ENCODE results near the gene TRPC6.
"Not testable (repeated sequence)": the region's sequence is repeated elsewhere in the genome, so short reads cannot be mapped to it uniquely, and the experiment has no call there.

TRPC6 gene

DNA sequence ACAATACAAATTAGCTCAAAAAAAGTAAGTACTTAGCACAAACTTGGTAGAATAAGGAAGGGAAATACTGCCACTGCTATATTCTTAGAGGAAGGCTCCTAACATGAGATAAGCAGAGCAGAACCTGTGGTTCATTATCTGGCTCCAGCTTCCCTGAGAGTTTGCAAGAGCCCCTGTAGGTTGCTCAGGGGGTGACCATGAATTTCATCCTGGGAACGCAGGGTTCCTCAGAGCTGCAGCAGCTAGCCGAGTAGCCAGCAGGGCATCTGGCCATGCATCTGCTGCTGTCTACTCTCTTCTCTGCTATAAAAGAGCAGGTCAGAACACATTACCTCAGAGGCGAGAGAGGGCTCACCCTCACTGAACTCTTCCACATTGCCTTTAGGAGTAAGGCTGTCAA is 67.3 kb downstream of the TRPC6 start:
- DNase-seq = no peak

DNA sequence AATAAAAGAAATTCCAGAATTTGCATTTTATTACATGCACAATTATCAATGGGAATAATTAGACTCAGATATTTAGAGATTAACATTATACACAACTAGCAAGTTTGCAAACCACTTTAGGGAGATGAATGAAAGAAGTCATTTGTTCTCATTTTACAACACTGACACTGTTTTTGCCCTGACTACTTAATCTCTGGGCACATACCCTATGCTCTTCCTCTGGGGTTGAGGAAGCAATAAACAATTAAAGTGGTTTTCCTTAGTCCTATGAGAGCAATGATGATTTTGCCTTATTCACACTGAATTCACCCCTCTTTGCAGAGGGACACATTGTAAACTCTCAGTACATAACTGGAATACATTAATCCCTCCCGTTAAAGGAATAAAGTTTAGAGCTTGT is 72.7 kb downstream of the TRPC6 start:
- no peak for DNase-seq

- DNase-seq = no peak
These were observed 73.2 kb downstream of the TRPC6 start for GRCh38 chr11:101510591-101510990.

DNA sequence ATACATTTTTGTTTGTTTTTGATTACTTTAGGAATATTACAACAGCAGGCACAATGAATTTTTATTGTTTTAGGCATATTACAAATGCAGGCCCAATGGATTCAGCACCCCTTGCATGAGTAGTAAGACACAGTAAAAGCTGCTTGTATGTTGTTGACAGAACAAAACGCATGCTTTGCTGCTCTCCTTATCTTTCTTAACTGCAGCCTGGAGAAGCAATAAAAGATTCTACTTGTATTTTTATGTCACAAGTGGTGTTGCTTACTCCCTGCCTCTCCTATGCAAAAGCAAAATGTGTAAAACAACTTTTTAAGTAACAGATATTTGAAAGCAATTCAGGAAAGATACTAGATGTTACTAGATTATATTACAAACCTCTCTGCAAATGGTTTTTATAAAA is 73.9 kb downstream of the TRPC6 start:
- no peak for DNase-seq

GRCh38 chr11:101508370-101508769 is 75.4 kb downstream of the TRPC6 start:
- DNase-seq = no peak

DNA sequence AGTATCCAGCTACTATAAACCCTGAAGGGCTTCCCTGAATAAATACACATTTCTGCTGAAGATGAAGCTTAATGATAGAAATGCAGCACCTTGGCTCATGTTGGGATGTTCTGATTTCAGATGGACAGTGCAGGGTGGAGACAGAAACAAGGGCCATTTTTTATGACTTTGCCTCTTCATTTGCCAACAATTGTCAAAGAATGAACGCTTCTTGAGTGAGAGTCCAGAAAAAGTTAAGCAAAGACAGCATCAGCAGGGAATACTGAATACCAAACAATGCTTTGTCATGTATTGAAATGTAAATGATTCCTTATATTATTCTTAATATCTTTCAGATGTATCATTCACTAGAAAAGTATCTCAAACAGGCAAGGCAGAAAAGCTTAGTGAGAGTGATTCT is 84.9 kb downstream of the TRPC6 start:
- no peak for DNase-seq

DNA sequence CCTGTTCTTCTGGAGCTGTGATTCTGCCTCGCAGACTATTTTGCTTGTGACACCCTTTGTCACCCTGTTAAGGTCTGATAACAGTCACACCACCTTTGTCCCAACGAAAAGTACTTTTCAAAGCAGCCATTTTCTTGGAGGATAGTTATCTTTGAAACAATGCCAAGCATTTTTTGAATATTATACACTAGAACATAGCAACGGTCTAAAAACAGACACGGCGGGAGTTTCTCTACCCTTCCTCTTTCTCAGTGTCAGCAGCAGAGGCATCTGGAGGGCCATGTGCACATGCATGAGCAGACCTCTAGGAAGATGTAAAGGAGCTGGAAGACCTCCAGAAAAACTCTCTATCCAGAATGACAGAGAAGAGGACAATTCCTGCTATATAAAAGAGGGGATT is 86.5 kb downstream of the TRPC6 start:
- DNase-seq = no peak

GRCh38 chr11:101487775-101488174 is 96.0 kb downstream of the TRPC6 start:
- DNase-seq = no peak

DNA sequence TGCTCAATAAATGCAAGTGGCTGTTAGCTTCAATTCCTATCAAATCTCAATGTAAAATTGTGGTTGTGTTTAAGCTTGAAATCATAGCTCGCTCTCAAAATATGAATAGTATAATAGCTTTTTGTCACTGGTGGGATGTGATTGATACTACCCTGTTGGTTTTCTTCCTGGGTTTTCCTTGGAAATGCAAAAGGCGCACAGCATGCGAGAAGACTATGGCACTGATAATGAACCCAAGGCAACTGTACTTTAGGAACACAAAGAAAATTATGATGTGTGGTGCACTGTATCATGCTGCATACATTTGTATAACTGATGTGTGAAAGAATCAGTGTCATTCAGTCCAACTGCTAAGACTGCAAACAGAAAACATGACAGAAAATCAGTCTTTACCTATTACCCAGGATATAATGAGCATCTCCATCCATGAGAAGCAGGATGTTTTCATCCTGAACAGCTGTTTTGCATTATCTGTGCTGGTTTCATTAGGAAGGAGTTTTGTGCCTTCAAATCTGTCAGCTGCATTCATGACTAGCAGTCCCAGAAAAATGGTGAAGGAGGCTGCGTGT is 101.2 kb downstream of the TRPC6 start:
- no peak for DNase-seq

GRCh38 chr11:101478587-101479369 is 105.0 kb downstream of the TRPC6 start:
- DNase-seq = no peak

DNA sequence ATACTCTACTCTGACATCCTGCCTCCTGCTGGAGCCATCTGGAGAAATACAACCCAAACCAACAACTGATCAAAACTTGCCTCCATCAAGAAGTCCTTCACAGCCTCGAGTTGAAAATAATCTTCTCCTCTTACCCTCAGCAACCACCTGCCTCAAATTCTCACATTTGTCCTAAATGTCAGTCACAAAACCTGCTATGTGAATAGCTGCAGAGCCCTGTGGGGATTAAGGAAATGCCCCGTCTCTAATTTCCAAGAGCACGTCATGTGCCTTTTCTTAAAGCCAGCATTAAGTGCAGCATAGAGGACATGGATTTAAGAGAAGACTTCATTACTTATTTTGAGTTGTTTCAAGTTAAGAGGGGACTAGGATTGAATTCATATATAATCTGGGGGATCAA is 105.9 kb downstream of the TRPC6 start:
- DNase-seq = no peak

GRCh38 chr11:101476191-101476590 is 107.6 kb downstream of the TRPC6 start:
- no peak for DNase-seq

GRCh38 chr11:101475699-101476098 is 108.1 kb downstream of the TRPC6 start:
- DNase-seq = no peak

GRCh38 chr11:101474666-101475065 is 109.1 kb downstream of the TRPC6 start:
- no peak for DNase-seq

GRCh38 chr11:101470881-101471520 is 112.8 kb downstream of the TRPC6 start:
- no peak for DNase-seq

GRCh38 chr11:101470419-101470818 is 113.4 kb downstream of the TRPC6 start:
- DNase-seq = no peak

DNA sequence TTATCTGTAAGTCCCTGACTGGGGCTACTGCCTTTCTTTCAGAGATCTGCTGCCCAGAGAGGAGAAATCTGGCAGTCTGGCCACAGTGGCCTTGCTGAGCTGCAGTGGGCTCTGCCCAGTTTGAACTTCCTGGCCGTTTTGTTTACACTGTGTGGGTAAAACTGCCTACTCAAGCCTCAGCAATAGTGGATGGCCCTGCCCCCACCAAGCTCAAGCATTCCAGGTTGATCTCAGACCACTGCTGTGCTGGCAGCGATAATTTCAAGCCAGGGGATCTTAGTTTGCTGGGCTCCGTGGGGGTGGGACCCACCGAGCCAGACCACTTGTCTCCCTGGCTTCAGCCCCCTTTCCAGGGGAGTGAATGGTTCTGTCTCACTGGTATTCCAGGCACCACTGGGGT is 117.5 kb downstream of the TRPC6 start:
- no peak for DNase-seq

DNA sequence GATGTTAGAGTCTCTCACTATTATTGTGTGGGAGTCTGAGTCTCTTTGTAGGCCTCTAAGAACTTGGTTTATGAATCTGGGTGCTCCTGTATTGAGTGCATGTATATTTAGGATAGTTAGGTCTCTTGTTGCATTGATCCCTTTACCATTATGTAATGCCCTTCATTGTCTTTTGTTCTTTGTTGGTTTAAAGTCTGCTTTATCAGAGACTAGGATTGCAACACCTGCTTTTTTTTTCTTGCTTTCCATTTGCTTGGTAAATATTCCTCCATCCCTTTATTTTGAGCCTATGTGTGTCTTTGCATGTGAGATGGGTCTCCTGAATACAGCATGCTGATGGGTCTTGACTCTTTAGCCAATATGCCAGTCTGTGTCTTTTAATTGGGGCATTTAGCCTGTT is 119.4 kb downstream of the TRPC6 start:
- not testable (repeated sequence) for DNase-seq

GRCh38 chr11:101459020-101459419 is 124.8 kb downstream of the TRPC6 start:
- no peak for DNase-seq

DNA sequence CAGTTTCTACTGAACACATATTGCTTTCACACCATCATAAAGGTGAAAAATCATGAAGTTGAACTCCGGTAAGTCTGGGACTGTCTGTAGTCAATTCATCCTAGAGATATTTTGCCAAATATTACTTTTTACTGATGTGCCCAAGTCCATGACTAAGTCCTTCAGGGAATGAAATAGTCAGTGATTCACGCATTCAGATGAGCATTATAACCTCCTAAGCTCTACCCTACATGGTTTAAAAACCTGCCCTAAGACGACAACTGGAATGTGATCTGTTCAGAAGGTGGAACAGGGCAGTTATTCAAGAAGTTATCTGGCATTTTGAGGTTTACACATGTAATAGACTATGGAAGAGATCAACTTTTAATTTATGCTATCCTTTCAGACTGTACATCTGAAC is 125.6 kb downstream of the TRPC6 start:
- DNase-seq = no peak

- no peak for DNase-seq
These were observed 127.0 kb downstream of the TRPC6 start for GRCh38 chr11:101456812-101457211.

DNA sequence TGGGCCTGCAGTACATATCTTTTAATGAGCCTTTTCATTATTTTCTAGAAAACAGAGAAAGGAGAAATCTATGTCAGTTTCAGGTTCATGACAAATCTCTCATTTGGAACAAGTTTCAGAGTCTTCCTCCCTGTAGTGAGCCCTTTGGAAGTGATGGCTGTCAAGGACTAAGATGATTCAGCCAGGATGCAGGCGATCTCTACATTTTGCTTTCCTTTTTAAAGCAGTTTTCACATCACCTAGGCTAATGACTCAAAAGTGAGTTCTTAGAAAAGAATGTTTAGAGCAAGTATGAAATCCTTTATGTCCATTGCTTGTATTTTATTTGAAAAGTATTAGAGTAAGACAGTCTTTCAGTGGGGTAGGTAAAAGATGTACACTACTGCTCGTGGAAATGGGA is 130.1 kb downstream of the TRPC6 start:
- DNase-seq = no peak

GRCh38 chr11:101448881-101449442 is 134.8 kb downstream of the TRPC6 start:
- DNase-seq = no peak

DNA sequence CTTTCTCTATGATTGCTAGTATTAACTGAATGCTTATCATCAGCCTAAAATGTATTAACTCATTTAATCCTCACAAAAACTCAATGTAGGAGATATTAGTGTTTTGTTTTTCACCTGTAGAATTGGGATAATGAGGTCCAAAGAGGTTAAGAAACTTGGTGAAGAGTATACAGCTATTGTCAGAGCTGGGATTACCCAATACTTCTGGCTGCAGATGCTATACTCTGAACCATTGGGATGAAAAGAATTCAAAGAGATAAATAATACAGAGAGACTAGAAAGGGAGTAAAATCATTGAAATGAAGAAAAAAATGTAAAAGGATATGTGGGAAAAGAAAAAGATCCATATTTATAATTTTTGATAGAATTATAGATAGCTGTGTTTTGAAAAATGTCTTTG is 137.1 kb downstream of the TRPC6 start:
- no peak for DNase-seq

Data from activated effector memory CD4-positive, alpha-beta T cell treated with Interleukin-2 at 50 U/mL for 16 hours (primary cell).